ENCODE measurements around the gene CCDC188.

GRCh38 chr22:20148414-20148813 is 2.4 kb downstream of the CCDC188 start:
- TF ChIP-seq CTCF (IDR thresholded peaks at IDR 0.05; ENCODE audit: insufficient read depth, low read depth, low read length) (no peak), EZH2 (IDR thresholded peaks at IDR 0.05; ENCODE audit: insufficient read depth, low read length) (no peak)
